ENCODE data around the gene NAA20.
"Not testable (repeated sequence)": the region's sequence is repeated elsewhere in the genome, so short reads cannot be mapped to it uniquely, and the experiment has no call there.

NAA20 gene

GRCh38 chr20:19993958-19994669, 23.0 kb upstream of the NAA20 start:
- Histone ChIP-seq H3K27me3 (ENCODE audit: insufficient read depth, low read length) (no peaks in the 10 kb centered on the region), H3K4me3 (ENCODE audit: low read length) (no peak overlapping the region), H3K27ac (ENCODE audit: low read length) (no peak overlapping the region), H3K9me3 (ENCODE audit: insufficient read depth, low read depth, low read length) (no peaks in the 10 kb centered on the region), H3K4me1 (ENCODE audit: insufficient read depth, low read length) (peaks cover 12% of the 10 kb centered on the region; the same call in 1 of the 2 replicates), H3K9ac (ENCODE audit: low read depth, low read length) (no peak overlapping the region), H3K36me3 (ENCODE audit: insufficient read depth, low read depth, low read length) (no peaks in the 10 kb centered on the region)

- H3K9me3 ChIP-seq (ENCODE audit: insufficient read depth, low read depth, low read length): no peaks in the 10 kb centered on the region
- H3K36me3 ChIP-seq (ENCODE audit: insufficient read depth, low read depth, low read length): no peaks in the 10 kb centered on the region
- H3K4me3 ChIP-seq (ENCODE audit: low read length): no peak overlapping the region
- H3K4me1 ChIP-seq (ENCODE audit: insufficient read depth, low read length): peaks cover 12% of the 10 kb centered on the region; the same call in 1 of the 2 replicates
- no peak overlapping the region for H3K9ac ChIP-seq (ENCODE audit: low read depth, low read length)
- H3K27me3 ChIP-seq (ENCODE audit: insufficient read depth, low read length): no peaks in the 10 kb centered on the region
- no peak overlapping the region for H3K27ac ChIP-seq (ENCODE audit: low read length)
Measured at GRCh38 chr20:19995220-19995863, 21.8 kb upstream of the NAA20 start.

- H3K4me3 ChIP-seq (ENCODE audit: low read length): no peak overlapping the region
- no peaks in the 10 kb centered on the region for H3K36me3 ChIP-seq (ENCODE audit: insufficient read depth, low read depth, low read length)
- H3K9ac ChIP-seq (ENCODE audit: low read depth, low read length): no peak overlapping the region
- H3K27me3 ChIP-seq (ENCODE audit: insufficient read depth, low read length): no peaks in the 10 kb centered on the region
- H3K4me1 ChIP-seq (ENCODE audit: insufficient read depth, low read length): peaks cover 9% of the 10 kb centered on the region; the same call in 1 of the 2 replicates
- H3K27ac ChIP-seq (ENCODE audit: low read length): no peak overlapping the region
- H3K9me3 ChIP-seq (ENCODE audit: insufficient read depth, low read depth, low read length): no peaks in the 10 kb centered on the region
Measured at GRCh38 chr20:19996222-19996621, 20.9 kb upstream of the NAA20 start.

- H3K9ac ChIP-seq (ENCODE audit: low read depth, low read length): no peak overlapping the region
- no peak overlapping the region for H3K27ac ChIP-seq (ENCODE audit: low read length)
Measured at GRCh38 chr20:19996917-19997316, 20.2 kb upstream of the NAA20 start.

GRCh38 chr20:19998990-19999705, 18.0 kb upstream of the NAA20 start:
- H3K4me3 ChIP-seq (ENCODE audit: low read length): no peak overlapping the region
- H3K36me3 ChIP-seq (ENCODE audit: insufficient read depth, low read depth, low read length): no peaks in the 10 kb centered on the region
- H3K9ac ChIP-seq (ENCODE audit: low read depth, low read length): no peak overlapping the region
- no peaks in the 10 kb centered on the region for H3K27me3 ChIP-seq (ENCODE audit: insufficient read depth, low read length)
- H3K9me3 ChIP-seq (ENCODE audit: insufficient read depth, low read depth, low read length): no peaks in the 10 kb centered on the region
- no peaks in the 10 kb centered on the region; the same call in 1 of the 2 replicates for H3K4me1 ChIP-seq (ENCODE audit: insufficient read depth, low read length)
- no peak overlapping the region for H3K27ac ChIP-seq (ENCODE audit: low read length)

More at GRCh38 chr20:19996917-19997316, 20.2 kb upstream of the NAA20 start:
- H3K4me1 ChIP-seq (ENCODE audit: insufficient read depth, low read length): peaks cover 8% of the 10 kb centered on the region; the same call in 1 of the 2 replicates
- no peaks in the 10 kb centered on the region for H3K27me3 ChIP-seq (ENCODE audit: insufficient read depth, low read length)
- H3K4me3 ChIP-seq (ENCODE audit: low read length): no peak overlapping the region
- H3K9me3 ChIP-seq (ENCODE audit: insufficient read depth, low read depth, low read length): no peaks in the 10 kb centered on the region
- H3K36me3 ChIP-seq (ENCODE audit: insufficient read depth, low read depth, low read length): no peaks in the 10 kb centered on the region

GRCh38 chr20:20000211-20000968, 16.8 kb upstream of the NAA20 start:
- Histone ChIP-seq H3K4me3 (ENCODE audit: low read length) (no peak overlapping the region), H3K9ac (ENCODE audit: low read depth, low read length) (no peak overlapping the region), H3K36me3 (ENCODE audit: insufficient read depth, low read depth, low read length) (no peaks in the 10 kb centered on the region), H3K9me3 (ENCODE audit: insufficient read depth, low read depth, low read length) (no peaks in the 10 kb centered on the region), H3K27ac (ENCODE audit: low read length) (no peak overlapping the region), H3K4me1 (ENCODE audit: insufficient read depth, low read length) (no peaks in the 10 kb centered on the region), H3K27me3 (ENCODE audit: insufficient read depth, low read length) (no peaks in the 10 kb centered on the region)

- Histone ChIP-seq H3K27me3 (ENCODE audit: insufficient read depth, low read length) (no peaks in the 10 kb centered on the region), H3K9me3 (ENCODE audit: insufficient read depth, low read depth, low read length) (no peaks in the 10 kb centered on the region), H3K9ac (ENCODE audit: low read depth, low read length) (no peak overlapping the region), H3K4me1 (ENCODE audit: insufficient read depth, low read length) (no peaks in the 10 kb centered on the region), H3K36me3 (ENCODE audit: insufficient read depth, low read depth, low read length) (no peaks in the 10 kb centered on the region), H3K27ac (ENCODE audit: low read length) (no peak overlapping the region), H3K4me3 (ENCODE audit: low read length) (no peak overlapping the region)
Measured at GRCh38 chr20:20002101-20002998, 14.8 kb upstream of the NAA20 start.

GRCh38 chr20:20003031-20003954, 13.9 kb upstream of the NAA20 start:
- Histone ChIP-seq H3K4me3 (ENCODE audit: low read length) (no peak overlapping the region), H3K36me3 (ENCODE audit: insufficient read depth, low read depth, low read length) (no peaks in the 10 kb centered on the region), H3K9ac (ENCODE audit: low read depth, low read length) (no peak overlapping the region), H3K4me1 (ENCODE audit: insufficient read depth, low read length) (no peaks in the 10 kb centered on the region), H3K9me3 (ENCODE audit: insufficient read depth, low read depth, low read length) (no peaks in the 10 kb centered on the region), H3K27me3 (ENCODE audit: insufficient read depth, low read length) (no peaks in the 10 kb centered on the region), H3K27ac (ENCODE audit: low read length) (no peak overlapping the region)

GRCh38 chr20:20003955-20004322, 13.2 kb upstream of the NAA20 start:
- H3K27me3 ChIP-seq (ENCODE audit: insufficient read depth, low read length); H3K4me3 ChIP-seq (ENCODE audit: low read length); H3K9ac ChIP-seq (ENCODE audit: low read depth, low read length); H3K9me3 ChIP-seq (ENCODE audit: insufficient read depth, low read depth, low read length); H3K36me3 ChIP-seq (ENCODE audit: insufficient read depth, low read depth, low read length); H3K4me1 ChIP-seq (ENCODE audit: insufficient read depth, low read length); H3K27ac ChIP-seq (ENCODE audit: low read length): not testable (repeated sequence)

- Histone ChIP-seq H3K9me3 (ENCODE audit: insufficient read depth, low read depth, low read length) (no peaks in the 10 kb centered on the region), H3K4me1 (ENCODE audit: insufficient read depth, low read length) (no peaks in the 10 kb centered on the region), H3K36me3 (ENCODE audit: insufficient read depth, low read depth, low read length) (no peaks in the 10 kb centered on the region), H3K4me3 (ENCODE audit: low read length) (no peak overlapping the region), H3K27ac (ENCODE audit: low read length) (no peak overlapping the region), H3K9ac (ENCODE audit: low read depth, low read length) (no peak overlapping the region), H3K27me3 (ENCODE audit: insufficient read depth, low read length) (no peaks in the 10 kb centered on the region)
Measured at GRCh38 chr20:20005342-20005741, 11.8 kb upstream of the NAA20 start.
